GM12891 (cell line): ENCODE data around the gene ARHGAP15.

Experiments
- DNase-seq: peaks from one replicate; pipeline ENCODE4 v3.0.0; 2011; ENCODE audit warnings: low spot score; ENCODE audit not compliant: insufficient read length
- FAIRE-seq: peaks from 2 replicates; lab custom pipeline; 2011; peaks lifted over from hg19 to GRCh38; lab: Jason Lieb, UNC
- PAX5 ChIP-seq: IDR thresholded peaks from 2 replicates; pipeline ENCODE4 v1.6.1; 2011; ENCODE audit warnings: low read length, moderate library complexity, mild to moderate bottlenecking; ENCODE audit not compliant: insufficient read depth, severe bottlenecking
- POLR2A ChIP-seq: IDR thresholded peaks from 2 replicates; pipeline ENCODE4 v1.6.1; 2011; ENCODE audit warnings: low read depth, low read length, control low read depth
- POLR2AphosphoS5 ChIP-seq: IDR thresholded peaks from 2 replicates; pipeline ENCODE4 v1.6.1; 2011; ENCODE audit warnings: low read depth, low read length, control low read depth
- POU2F2 ChIP-seq: IDR thresholded peaks from 2 replicates; pipeline ENCODE4 v1.6.1; 2011; ENCODE audit warnings: low read depth, mild to moderate bottlenecking, control low read depth, low read length, moderate library complexity
- SPI1 ChIP-seq: IDR thresholded peaks from 2 replicates; pipeline ENCODE4 v1.6.1; 2011; ENCODE audit warnings: low read depth, low read length, control low read depth
- TAF1 ChIP-seq: IDR thresholded peaks from 2 replicates; pipeline ENCODE4 v1.6.1; 2011; ENCODE audit warnings: low read depth, low read length, control low read depth

The ARHGAP15 gene

GRCh38 chr2:143582046-143582747, 453.0 kb downstream of the ARHGAP15 start:
- FAIRE-seq (no peak), DNase-seq (no peak)
- TF ChIP-seq SPI1 (no peak), POU2F2 (no peak), POLR2A (no peak), TAF1 (no peak), POLR2AphosphoS5 (no peak), PAX5 (no peak)

- DNase-seq (no peak), FAIRE-seq (no peak)
- no peak for TF ChIP-seq POLR2A
- no peak for TF ChIP-seq PAX5
- no peak for TF ChIP-seq POLR2AphosphoS5
- no peak for TF ChIP-seq TAF1
- no peak for TF ChIP-seq POU2F2
- no peak for TF ChIP-seq SPI1
Measured at GRCh38 chr2:143584936-143585335, 455.7 kb downstream of the ARHGAP15 start.

- TF ChIP-seq POU2F2 (no peak), POLR2A (no peak), POLR2AphosphoS5 (no peak), TAF1 (no peak), PAX5 (no peak), SPI1 (no peak)
- FAIRE-seq = no peak
- no peak for DNase-seq
Measured at GRCh38 chr2:143586119-143586518, 456.9 kb downstream of the ARHGAP15 start.

- no peak for FAIRE-seq
- TF ChIP-seq SPI1 (no peak), TAF1 (no peak), POLR2AphosphoS5 (no peak), PAX5 (no peak), POLR2A (no peak), POU2F2 (no peak)
- DNase-seq = no peak
Measured at GRCh38 chr2:143588746-143589145, 459.5 kb downstream of the ARHGAP15 start.

- FAIRE-seq (no peak), DNase-seq (no peak)
- TF ChIP-seq POLR2AphosphoS5 = no peak
- no peak for TF ChIP-seq POU2F2
- TF ChIP-seq PAX5 = no peak
- no peak for TF ChIP-seq TAF1
- TF ChIP-seq POLR2A = no peak
- TF ChIP-seq SPI1 = no peak
Measured at GRCh38 chr2:143594161-143594560, 464.9 kb downstream of the ARHGAP15 start.

- no peak for DNase-seq
- TF ChIP-seq SPI1 (no peak), POLR2AphosphoS5 (no peak), POLR2A (no peak), POU2F2 (no peak)
- FAIRE-seq = no peak
Measured at GRCh38 chr2:143594745-143595144, 465.5 kb downstream of the ARHGAP15 start.

GRCh38 chr2:143600116-143600515, 470.9 kb downstream of the ARHGAP15 start:
- FAIRE-seq (no peak), DNase-seq (no peak)
- TF ChIP-seq POLR2A = no peak
- no peak for TF ChIP-seq POLR2AphosphoS5
- TF ChIP-seq SPI1 = no peak
- TF ChIP-seq PAX5 = no peak
- TF ChIP-seq POU2F2 = no peak
- TF ChIP-seq TAF1 = no peak

- no peak for DNase-seq
- TF ChIP-seq PAX5 = no peak
- no peak for TF ChIP-seq POLR2A
- no peak for TF ChIP-seq POU2F2
- no peak for TF ChIP-seq TAF1
- FAIRE-seq = no peak
Measured at GRCh38 chr2:143601828-143602227, 472.6 kb downstream of the ARHGAP15 start.

GRCh38 chr2:143603035-143603655, 473.9 kb downstream of the ARHGAP15 start:
- DNase-seq (no peak), FAIRE-seq (peak; percentile 31)
- TF ChIP-seq SPI1 (no peak), POU2F2 (no peak), TAF1 (no peak), POLR2A (no peak), POLR2AphosphoS5 (no peak)

GRCh38 chr2:143603846-143604565, 474.8 kb downstream of the ARHGAP15 start:
- FAIRE-seq = no peak
- TF ChIP-seq POU2F2 (no peak), TAF1 (no peak), POLR2AphosphoS5 (no peak), POLR2A (no peak), PAX5 (no peak), SPI1 (no peak)
- DNase-seq = no peak
